ENCODE data around the gene NDNF.

Gene NDNF

GRCh38 chr4:121072224-121073003 is at the start of gene NDNF:
Gene NDNF, minus strand, starts transcription at chr4:121072535. Its CDS starts 26,698 bp downstream, at chr4:121045837.
- DNase-seq: no peak

GRCh38 chr4:121119715-121120114 is 47.4 kb upstream of the NDNF start:
- no peak for DNase-seq

GRCh38 chr4:121118344-121118743 is 46.0 kb upstream of the NDNF start:
- no peak for DNase-seq

GRCh38 chr4:121114756-121115155 is 42.4 kb upstream of the NDNF start:
- no peak for DNase-seq

GRCh38 chr4:121112530-121112929 is 40.2 kb upstream of the NDNF start:
- no peak for DNase-seq

- DNase-seq: no peak
Observed at GRCh38 chr4:121108557-121108956, 36.2 kb upstream of the NDNF start.

- DNase-seq: no peak
Observed at GRCh38 chr4:121107507-121107906, 35.2 kb upstream of the NDNF start.

- no peak for DNase-seq
Observed at GRCh38 chr4:121100093-121100775, 27.9 kb upstream of the NDNF start.

GRCh38 chr4:121098266-121098665 is 25.9 kb upstream of the NDNF start:
- no peak for DNase-seq

- DNase-seq: peak; percentile 2
Observed at GRCh38 chr4:121096629-121097028, 24.3 kb upstream of the NDNF start.

GRCh38 chr4:121096191-121096590 is 23.9 kb upstream of the NDNF start:
- no peak for DNase-seq

- DNase-seq: no peak
Observed at GRCh38 chr4:121094297-121094966, 22.1 kb upstream of the NDNF start.

- DNase-seq: no peak
Observed at GRCh38 chr4:121093261-121093660, 20.9 kb upstream of the NDNF start.

GRCh38 chr4:121091941-121092340 is 19.6 kb upstream of the NDNF start:
- no peak for DNase-seq

- no peak for DNase-seq
Observed at GRCh38 chr4:121088867-121089266, 16.5 kb upstream of the NDNF start.

GRCh38 chr4:121079376-121079775 is 7.0 kb upstream of the NDNF start:
- DNase-seq: no peak

GRCh38 chr4:121077496-121077895 is 5.2 kb upstream of the NDNF start:
- DNase-seq: no peak

GRCh38 chr4:121076416-121076815 is 4.1 kb upstream of the NDNF start:
- no peak for DNase-seq

- DNase-seq: no peak
Observed at GRCh38 chr4:121073672-121074381, 1.5 kb upstream of the NDNF start.

- DNase-seq: no peak
Observed at GRCh38 chr4:121073004-121073435, 685 bp upstream of the NDNF start.

- no peak for DNase-seq
Observed at GRCh38 chr4:121071640-121072223, 603 bp downstream of the NDNF start.

- DNase-seq: peak; percentile 6
Observed at GRCh38 chr4:121070696-121071639, 1.4 kb downstream of the NDNF start.

Data from NCI-H446 treated with DMSO at 0.1 percent for 48 hours (cell line).